Liver (tissue), 9 donors: ENCODE measurements around the gene PRAME. TPM values are rescaled to one million over a fixed set of nuclear protein-coding genes. Genes with fewer than 3 reads are reported as not detected.
"Not testable (repeated sequence)": the region's sequence is repeated elsewhere in the genome, so short reads cannot be mapped to it uniquely, and the experiment has no call there.

Source experiments
- DNase-seq: peaks from one replicate; pipeline ENCODE4 v3.0.0-alpha.2; 2017; ENCODE audit warnings: low spot score
- H3K27ac ChIP-seq, 2 donors: one replicate each; pipeline ENCODE4 v1.7.0; 2013; ENCODE audit warnings: inconsistent platforms in 2 of 2, low read length in 2 of 2, control low read depth in 1 of 2, low read depth in 1 of 2, mild to moderate bottlenecking in 1 of 2
- H3K27me3 ChIP-seq, 4 donors: one replicate each; pipeline versions ENCODE4 v1.6.1 to v1.7.0; 2013; ENCODE audit warnings: low read length in 3 of 4, inconsistent platforms in 1 of 4, mild to moderate bottlenecking in 1 of 4, moderate library complexity in 1 of 4; ENCODE audit not compliant: control insufficient read depth in 4 of 4, insufficient read depth in 4 of 4
- H3K36me3 ChIP-seq, 4 donors: one replicate each; pipeline versions ENCODE4 v1.6.1 to v1.7.0; 2013; ENCODE audit warnings: low read length in 3 of 4, mild to moderate bottlenecking in 3 of 4, low read depth in 1 of 4, moderate library complexity in 1 of 4; ENCODE audit not compliant: control insufficient read depth in 4 of 4, insufficient read depth in 3 of 4
- H3K4me1 ChIP-seq, 4 donors: one replicate each; pipeline versions ENCODE4 v1.6.1 to v1.7.0; 2013; ENCODE audit warnings: low read length in 3 of 4, mild to moderate bottlenecking in 3 of 4, moderate library complexity in 1 of 4; ENCODE audit not compliant: control insufficient read depth in 4 of 4, insufficient read depth in 4 of 4
- H3K4me3 ChIP-seq, 3 donors: one replicate each; pipeline versions ENCODE4 v1.6.1 to v1.7.0; 2013; ENCODE audit warnings: low read length in 3 of 3, control low read depth in 1 of 3, low read depth in 1 of 3, mild to moderate bottlenecking in 1 of 3
- H3K9ac ChIP-seq, 2 donors: one replicate each; pipeline ENCODE4 v1.7.0; 2013; ENCODE audit warnings: low read length in 2 of 2, mild to moderate bottlenecking in 2 of 2, moderate library complexity in 2 of 2, control low read depth in 1 of 2, low read depth in 1 of 2
- H3K9me3 ChIP-seq, 4 donors: one replicate each; pipeline versions ENCODE4 v1.6.1 to v1.7.0; 2013; ENCODE audit warnings: low read length in 3 of 4; ENCODE audit not compliant: control insufficient read depth in 4 of 4
- EGR1 ChIP-seq, 2 donors: IDR thresholded peaks; 2 replicates each; pipeline ENCODE4 v1.6.1; 2016 to 2018; ENCODE audit warnings: antibody characterized with exemption in 2 of 2, low read depth in 2 of 2
- FOXA1 ChIP-seq: IDR thresholded peaks from 2 replicates; pipeline ENCODE4 v1.6.1; 2016; ENCODE audit warnings: antibody characterized with exemption
- FOXA2 ChIP-seq: IDR thresholded peaks from 2 replicates; pipeline ENCODE4 v1.6.1; 2016; ENCODE audit warnings: antibody characterized with exemption
- GABPA ChIP-seq, 2 donors: IDR thresholded peaks in 1 of 2; conservative IDR thresholded peaks in 1 of 2; 2 replicates each; pipeline ENCODE4 v1.6.1; 2016; ENCODE audit warnings: antibody characterized with exemption in 2 of 2, mild to moderate bottlenecking in 1 of 2, moderate library complexity in 1 of 2
- HNF4G ChIP-seq: IDR thresholded peaks from 2 replicates; pipeline ENCODE4 v1.6.1; 2016; ENCODE audit warnings: antibody characterized with exemption
- JUND ChIP-seq, 2 donors: IDR thresholded peaks; 2 replicates each; pipeline ENCODE4 v1.6.1; 2016; ENCODE audit warnings: antibody characterized with exemption in 2 of 2
- RAD21 ChIP-seq, 2 donors: IDR thresholded peaks; 2 replicates each; pipeline ENCODE4 v1.6.1; 2016; ENCODE audit warnings: antibody characterized with exemption in 2 of 2, mild to moderate bottlenecking in 2 of 2
- RXRA ChIP-seq, 2 donors: IDR thresholded peaks; 2 replicates each; pipeline ENCODE4 v1.6.1; 2017 to 2018; ENCODE audit warnings: antibody characterized with exemption in 2 of 2, mild to moderate bottlenecking in 1 of 2
- SP1 ChIP-seq: IDR thresholded peaks from 2 replicates; pipeline ENCODE4 v1.6.1; 2018; ENCODE audit warnings: antibody characterized with exemption, mild to moderate bottlenecking
- WGBS: extraction: QIAGEN DNeasy Blood & Tissue Kit; methylation state at CpG from one replicate; pipeline ENCODE4 v1.1.7; 2013; 5-methylcytosine and 5-hydroxymethylcytosine counted together
- polyA plus RNA-seq, 2 donors: library from polyadenylated mRNA; stranded (reverse) in 1 of 2; unstranded in 1 of 2; fragments of 200-250 nt in 1 of 2; fragments of >200 nt in 1 of 2; fragmentation: Nextera tagmentation in 1 of 2; extraction: Ambion mirVana in 1 of 2; gene quantifications; one replicate each; pipeline versions ENCODE4 v1.2.1 to v1.2.3, GENCODE V29; 2013 to 2015
- total RNA-seq, 2 donors: library from RNA; depleted of rRNA; stranded (reverse); fragments of >200 nt; gene quantifications; one replicate each; pipeline ENCODE4 v1.2.3, GENCODE V29; 2014
- TF ChIP-seq, protein P1 (sequence below): IDR thresholded peaks from 2 replicates; pipeline ENCODE4 v1.6.1; 2016; ENCODE audit warnings: antibody characterized with exemption
- TF ChIP-seq, protein P2 (sequence below): IDR thresholded peaks from 2 replicates; pipeline ENCODE4 v1.6.1; 2016; ENCODE audit warnings: antibody characterized with exemption
- TF ChIP-seq, protein P3 (sequence below): IDR thresholded peaks from 2 replicates; pipeline ENCODE4 v1.6.1; 2016; ENCODE audit warnings: antibody characterized with exemption, mild to moderate bottlenecking
- TF ChIP-seq, protein P4 (sequence below): fragments of 150-350 bp; IDR thresholded peaks from 2 replicates; pipeline ENCODE4 v1.5.1; 2017; ENCODE audit warnings: improper control_type of control experiment, low read depth, low read length; ENCODE audit not compliant: missing input control
- donor health status: healthy.
- donor health status: healthy.
- donor health status: healthy.
- donor health status: healthy.
- donor health status: healthy.

Gene PRAME
- total and polyA plus RNA-seq, 4 donors, result not detected

DNA sequence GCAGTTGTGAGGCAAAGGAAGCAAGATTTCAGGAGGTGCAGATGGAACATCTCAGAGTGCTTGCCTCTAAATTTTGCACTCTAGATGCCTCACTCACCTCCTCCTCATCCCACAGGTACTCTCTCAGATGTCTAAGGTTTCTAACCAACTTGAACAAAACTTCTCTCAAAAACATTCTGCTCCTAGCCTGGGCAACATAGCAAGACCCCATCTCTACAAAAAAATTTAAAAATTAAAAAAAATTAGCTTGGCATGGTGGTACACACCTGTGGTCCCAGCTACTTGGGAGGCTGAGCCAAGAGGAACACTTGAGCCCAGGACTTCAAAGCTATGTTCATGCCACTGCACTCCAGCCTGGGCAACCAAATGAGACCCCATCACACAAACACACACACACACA, 43.2 kb downstream of the PRAME start:
- no peak for DNase-seq
- peaks cover 0 to 12% (median under 1%) of the 10 kb centered on the region in 4 donors for H3K27me3 ChIP-seq
- H3K4me1 ChIP-seq, result no peaks in the 10 kb centered on the region
- H3K9ac ChIP-seq, result no peak overlapping the region
- H3K36me3 ChIP-seq, result no peaks in the 10 kb centered on the region
- H3K4me3 ChIP-seq, result no peak overlapping the region
- no peak overlapping the region for H3K27ac ChIP-seq
- H3K9me3 ChIP-seq, result no peaks in the 10 kb centered on the region
- TF ChIP-seq, protein P1, sequence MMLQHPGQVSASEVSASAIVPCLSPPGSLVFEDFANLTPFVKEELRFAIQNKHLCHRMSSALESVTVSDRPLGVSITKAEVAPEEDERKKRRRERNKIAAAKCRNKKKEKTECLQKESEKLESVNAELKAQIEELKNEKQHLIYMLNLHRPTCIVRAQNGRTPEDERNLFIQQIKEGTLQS, result no peak
- no peak for TF ChIP-seq JUND (IDR thresholded peaks at IDR 0.05)
- no peak for TF ChIP-seq RAD21 (IDR thresholded peaks at IDR 0.05)
- no peak for TF ChIP-seq SP1
- TF ChIP-seq, protein P2, sequence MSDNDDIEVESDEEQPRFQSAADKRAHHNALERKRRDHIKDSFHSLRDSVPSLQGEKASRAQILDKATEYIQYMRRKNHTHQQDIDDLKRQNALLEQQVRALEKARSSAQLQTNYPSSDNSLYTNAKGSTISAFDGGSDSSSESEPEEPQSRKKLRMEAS, result no peak
- TF ChIP-seq, protein P3, sequence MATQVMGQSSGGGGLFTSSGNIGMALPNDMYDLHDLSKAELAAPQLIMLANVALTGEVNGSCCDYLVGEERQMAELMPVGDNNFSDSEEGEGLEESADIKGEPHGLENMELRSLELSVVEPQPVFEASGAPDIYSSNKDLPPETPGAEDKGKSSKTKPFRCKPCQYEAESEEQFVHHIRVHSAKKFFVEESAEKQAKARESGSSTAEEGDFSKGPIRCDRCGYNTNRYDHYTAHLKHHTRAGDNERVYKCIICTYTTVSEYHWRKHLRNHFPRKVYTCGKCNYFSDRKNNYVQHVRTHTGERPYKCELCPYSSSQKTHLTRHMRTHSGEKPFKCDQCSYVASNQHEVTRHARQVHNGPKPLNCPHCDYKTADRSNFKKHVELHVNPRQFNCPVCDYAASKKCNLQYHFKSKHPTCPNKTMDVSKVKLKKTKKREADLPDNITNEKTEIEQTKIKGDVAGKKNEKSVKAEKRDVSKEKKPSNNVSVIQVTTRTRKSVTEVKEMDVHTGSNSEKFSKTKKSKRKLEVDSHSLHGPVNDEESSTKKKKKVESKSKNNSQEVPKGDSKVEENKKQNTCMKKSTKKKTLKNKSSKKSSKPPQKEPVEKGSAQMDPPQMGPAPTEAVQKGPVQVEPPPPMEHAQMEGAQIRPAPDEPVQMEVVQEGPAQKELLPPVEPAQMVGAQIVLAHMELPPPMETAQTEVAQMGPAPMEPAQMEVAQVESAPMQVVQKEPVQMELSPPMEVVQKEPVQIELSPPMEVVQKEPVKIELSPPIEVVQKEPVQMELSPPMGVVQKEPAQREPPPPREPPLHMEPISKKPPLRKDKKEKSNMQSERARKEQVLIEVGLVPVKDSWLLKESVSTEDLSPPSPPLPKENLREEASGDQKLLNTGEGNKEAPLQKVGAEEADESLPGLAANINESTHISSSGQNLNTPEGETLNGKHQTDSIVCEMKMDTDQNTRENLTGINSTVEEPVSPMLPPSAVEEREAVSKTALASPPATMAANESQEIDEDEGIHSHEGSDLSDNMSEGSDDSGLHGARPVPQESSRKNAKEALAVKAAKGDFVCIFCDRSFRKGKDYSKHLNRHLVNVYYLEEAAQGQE, result no peak
- no peak for TF ChIP-seq EGR1 (IDR thresholded peaks at IDR 0.05; ENCODE audit: low read depth in 2 of 2)
- TF ChIP-seq GABPA (IDR thresholded peaks at IDR 0.05 in 1 of 2, conservative IDR thresholded peaks at IDR 0.05 in 1 of 2), result no peak
- TF ChIP-seq FOXA1, result no peak

DNA sequence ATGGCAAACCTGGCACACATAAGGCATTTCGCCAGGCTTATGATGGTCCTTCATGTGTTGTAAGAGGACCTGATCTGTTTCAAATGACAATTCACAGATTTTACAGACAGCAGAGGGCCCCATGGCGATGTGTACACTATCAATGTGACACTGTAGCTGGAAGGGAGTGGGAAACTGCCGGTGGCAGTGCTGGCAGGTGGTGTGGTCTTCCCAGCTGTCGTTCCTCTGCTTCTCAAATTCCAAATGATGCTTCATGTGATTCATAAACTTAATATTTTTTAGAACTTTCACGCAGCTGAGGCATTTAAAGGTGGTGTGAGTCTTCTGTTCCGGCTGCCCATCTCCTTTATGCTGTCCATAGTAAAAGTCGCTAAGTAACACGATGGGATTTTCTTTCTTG, 44.6 kb downstream of the PRAME start:
- not testable (repeated sequence) for DNase-seq, H3K9ac ChIP-seq, H3K4me3 ChIP-seq, H3K4me1 ChIP-seq, H3K9me3 ChIP-seq, H3K27me3 ChIP-seq, H3K27ac ChIP-seq, H3K36me3 ChIP-seq
- 44% methylated on average over 8 of the region's 8 CpGs for WGBS

DNA sequence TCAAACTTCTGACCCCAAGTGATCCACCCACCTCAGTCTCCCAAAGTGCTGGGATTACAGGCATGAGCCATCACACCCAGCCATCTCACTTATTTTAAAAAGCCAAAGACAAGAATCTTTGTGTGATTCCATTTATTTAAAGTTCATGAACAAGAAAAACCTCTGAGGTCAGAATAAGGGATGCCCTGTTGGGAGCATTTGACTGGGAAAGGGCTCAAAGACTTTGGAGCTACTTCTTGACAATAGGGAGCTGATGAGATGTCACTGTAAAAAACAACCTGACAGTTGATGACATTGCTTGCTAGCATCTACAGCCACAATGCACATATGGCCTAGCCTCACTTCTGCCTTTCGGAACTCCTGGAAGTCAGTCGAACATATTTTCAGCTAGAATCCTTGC, 45.4 kb downstream of the PRAME start:
- Histone ChIP-seq H3K4me3 (no peak overlapping the region), H3K36me3 (no peaks in the 10 kb centered on the region), H3K27ac (no peak overlapping the region), H3K4me1 (peaks cover 0 to 3% (median under 1%) of the 10 kb centered on the region in 4 donors), H3K27me3 (peaks cover 0 to 9% (median under 1%) of the 10 kb centered on the region in 4 donors), H3K9ac (no peak overlapping the region), H3K9me3 (peaks cover 0 to 3% (median 1%) of the 10 kb centered on the region in 4 donors)
- no peak for DNase-seq
- TF ChIP-seq FOXA2, result no peak
- TF ChIP-seq RAD21 (IDR thresholded peaks at IDR 0.05), result no peak
- TF ChIP-seq EGR1 (IDR thresholded peaks at IDR 0.05; ENCODE audit: low read depth in 2 of 2), result no peak
- 94% methylated on average over 2 of the region's 2 CpGs for WGBS

DNA sequence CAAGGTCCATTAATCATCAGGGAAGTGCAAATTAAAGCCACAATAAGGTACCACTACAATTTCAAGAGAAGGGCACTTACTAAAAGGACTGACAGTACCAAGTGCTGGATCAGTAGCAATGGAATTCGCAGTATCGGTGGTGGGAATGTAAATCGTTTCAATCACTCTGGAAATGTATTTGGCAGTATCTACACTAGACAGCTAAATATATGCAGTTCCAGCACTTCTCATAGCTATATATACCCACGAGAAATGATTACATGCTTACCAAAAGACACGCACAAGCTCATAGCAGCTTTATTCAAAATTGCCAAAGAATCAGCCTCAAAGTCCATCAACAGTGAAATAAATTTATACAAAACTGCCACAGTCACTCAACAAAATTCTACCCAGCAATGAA, 46.1 kb downstream of the PRAME start:
- Histone ChIP-seq H3K9ac (no peak overlapping the region), H3K4me3 (no peak overlapping the region), H3K27ac (no peak overlapping the region), H3K4me1 (peaks cover 0 to 4% (median 2%) of the 10 kb centered on the region in 4 donors), H3K36me3 (no peaks in the 10 kb centered on the region), H3K27me3 (peaks cover 0 to 9% (median under 1%) of the 10 kb centered on the region in 4 donors), H3K9me3 (peaks cover 0 to 3% (median 1%) of the 10 kb centered on the region in 4 donors)
- TF ChIP-seq GABPA (IDR thresholded peaks at IDR 0.05 in 1 of 2, conservative IDR thresholded peaks at IDR 0.05 in 1 of 2) (no peak), HNF4G (no peak), RAD21 (IDR thresholded peaks at IDR 0.05) (no peak), RXRA (IDR thresholded peaks at IDR 0.05) (no peak)
- TF ChIP-seq, protein P4, sequence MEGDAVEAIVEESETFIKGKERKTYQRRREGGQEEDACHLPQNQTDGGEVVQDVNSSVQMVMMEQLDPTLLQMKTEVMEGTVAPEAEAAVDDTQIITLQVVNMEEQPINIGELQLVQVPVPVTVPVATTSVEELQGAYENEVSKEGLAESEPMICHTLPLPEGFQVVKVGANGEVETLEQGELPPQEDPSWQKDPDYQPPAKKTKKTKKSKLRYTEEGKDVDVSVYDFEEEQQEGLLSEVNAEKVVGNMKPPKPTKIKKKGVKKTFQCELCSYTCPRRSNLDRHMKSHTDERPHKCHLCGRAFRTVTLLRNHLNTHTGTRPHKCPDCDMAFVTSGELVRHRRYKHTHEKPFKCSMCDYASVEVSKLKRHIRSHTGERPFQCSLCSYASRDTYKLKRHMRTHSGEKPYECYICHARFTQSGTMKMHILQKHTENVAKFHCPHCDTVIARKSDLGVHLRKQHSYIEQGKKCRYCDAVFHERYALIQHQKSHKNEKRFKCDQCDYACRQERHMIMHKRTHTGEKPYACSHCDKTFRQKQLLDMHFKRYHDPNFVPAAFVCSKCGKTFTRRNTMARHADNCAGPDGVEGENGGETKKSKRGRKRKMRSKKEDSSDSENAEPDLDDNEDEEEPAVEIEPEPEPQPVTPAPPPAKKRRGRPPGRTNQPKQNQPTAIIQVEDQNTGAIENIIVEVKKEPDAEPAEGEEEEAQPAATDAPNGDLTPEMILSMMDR, result no peak
- DNase-seq, result no peak
- 80% methylated on average over 5 of the region's 5 CpGs for WGBS

DNA sequence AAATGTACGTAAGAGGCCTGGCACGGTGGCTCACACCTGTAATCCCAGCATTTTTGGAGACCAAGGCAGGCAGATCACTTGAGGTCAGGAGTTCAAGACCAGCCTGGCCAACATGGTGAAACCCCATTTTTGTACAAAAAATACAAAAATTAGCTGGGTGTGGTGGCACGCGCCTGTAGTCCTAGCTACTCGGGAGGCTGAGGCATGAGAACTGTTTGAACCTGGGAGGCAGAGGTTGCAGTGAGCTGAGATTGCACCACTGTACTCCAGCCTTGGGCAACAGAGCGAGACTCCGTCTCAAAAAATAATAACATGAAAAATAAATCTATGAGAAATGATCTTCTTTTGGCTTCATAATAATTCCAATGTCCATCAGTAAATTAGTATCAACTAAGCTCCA, 48.2 kb downstream of the PRAME start:
- not testable (repeated sequence) for H3K27me3 ChIP-seq, H3K4me1 ChIP-seq, H3K27ac ChIP-seq, DNase-seq, H3K9ac ChIP-seq, H3K36me3 ChIP-seq, H3K4me3 ChIP-seq, H3K9me3 ChIP-seq
- 95% methylated on average over 7 of the region's 7 CpGs for WGBS
